GM12872 (cell line): ENCODE measurements around the gene ANXA11.
A peak's percentile ranks its signal among the peaks of the same experiment; 100 is the strongest.

Source experiments
- CTCF ChIP-seq: IDR thresholded peaks from 3 replicates; pipeline ENCODE4 v1.5.1; 2011; ENCODE audit warnings: low read depth, mild to moderate bottlenecking, low read length, moderate library complexity; ENCODE audit not compliant: insufficient read depth

The ANXA11 gene

GRCh38 chr10:80166581-80167470 is 38.5 kb downstream of the ANXA11 start:
- TF ChIP-seq CTCF = no peak

- no peak for TF ChIP-seq CTCF
Measured at GRCh38 chr10:80165173-80165572, 40.2 kb downstream of the ANXA11 start.

DNA sequence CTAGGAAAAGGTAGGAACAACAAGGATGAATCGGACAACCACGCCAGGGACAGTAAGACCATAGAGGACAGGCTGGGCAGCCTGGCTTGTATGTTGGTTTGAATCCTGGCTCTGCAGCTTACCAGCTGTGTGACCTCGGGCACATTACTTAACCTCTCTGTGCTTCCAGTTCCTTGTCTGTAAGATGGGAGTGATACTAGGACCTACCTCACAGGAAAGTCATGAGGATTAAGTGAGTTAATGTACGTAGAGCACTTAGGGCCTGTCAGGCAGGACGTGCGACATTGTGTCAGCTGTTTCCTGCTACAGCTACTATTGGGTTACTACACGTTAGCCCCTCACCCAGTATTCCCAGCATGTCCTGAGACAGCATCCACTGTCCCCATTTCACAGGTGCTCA is 40.7 kb downstream of the ANXA11 start:
- no peak for TF ChIP-seq CTCF

DNA sequence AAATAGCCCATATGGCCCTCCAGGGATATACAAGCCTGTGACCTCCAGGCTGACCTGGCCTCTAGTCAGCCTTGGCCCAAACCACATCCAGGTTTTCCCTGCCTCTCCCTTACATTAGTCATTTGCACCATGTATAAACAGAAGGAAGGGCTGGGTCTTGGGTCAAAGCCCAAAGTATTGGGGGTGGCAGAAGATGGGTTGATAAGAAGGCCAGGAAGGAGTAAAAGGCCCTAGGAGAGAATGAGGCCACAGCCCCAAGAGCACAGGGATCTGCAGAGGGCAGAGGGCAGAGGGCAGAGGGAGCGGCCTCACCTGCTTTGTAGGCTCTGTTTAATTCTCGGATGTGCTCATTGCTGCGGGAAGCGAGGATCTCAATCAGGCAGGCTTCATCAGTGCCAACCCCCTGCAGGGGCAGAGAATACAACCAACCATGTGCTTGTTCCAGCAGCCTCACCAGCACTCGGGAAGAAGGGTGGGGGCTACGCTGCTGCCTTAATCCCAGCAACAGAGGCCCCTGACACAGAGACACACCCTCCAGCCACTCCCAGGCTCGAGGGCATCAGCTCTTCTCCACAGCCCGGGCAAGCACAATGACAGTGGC is 41.5 kb downstream of the ANXA11 start:
- TF ChIP-seq CTCF = no peak

DNA sequence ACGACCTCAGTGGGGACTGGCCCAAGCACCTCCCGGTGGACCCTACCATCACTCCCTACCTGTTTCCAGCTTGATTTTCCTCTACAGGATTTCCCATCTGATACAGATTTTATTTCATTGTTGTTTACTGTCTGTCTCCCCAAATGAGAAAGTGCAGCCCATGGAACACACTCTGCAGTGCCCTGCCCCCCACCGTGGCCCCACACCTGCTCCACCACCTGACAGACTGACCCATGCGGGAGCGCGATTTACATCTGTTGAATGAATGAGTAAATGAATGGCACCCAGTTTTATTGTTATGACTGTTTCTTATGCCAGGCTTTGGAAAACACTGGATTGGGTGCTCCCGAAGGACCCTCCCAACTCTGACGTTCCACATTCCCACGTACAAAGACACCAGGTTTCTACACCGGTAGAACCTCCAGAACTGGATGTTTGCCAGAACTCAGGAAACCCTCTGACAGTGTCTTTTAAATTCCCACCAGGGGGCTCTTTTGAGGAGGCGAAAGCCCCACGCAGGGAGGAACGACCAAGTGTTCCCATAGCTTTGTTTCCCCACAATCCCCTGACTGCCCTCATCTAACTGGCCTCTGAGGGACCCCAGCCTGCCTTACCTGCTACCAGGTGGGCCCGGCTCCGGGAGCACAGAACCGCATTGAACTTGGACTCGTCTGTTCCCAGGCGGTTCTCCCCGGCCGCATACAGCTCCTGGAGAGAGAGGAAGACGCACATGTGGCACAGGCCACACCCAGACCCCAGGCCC is 43.8 kb downstream of the ANXA11 start:
- TF ChIP-seq CTCF = 0 out of 3 replicates have a peak, but pooled peaks have one; percentile 16

- no peak for TF ChIP-seq CTCF
Measured at GRCh38 chr10:80160361-80161320, 44.7 kb downstream of the ANXA11 start.
